Lower lobe of right lung (tissue), 2 donors: ENCODE results near the gene RGS11. TPM values are rescaled to one million over a fixed set of nuclear protein-coding genes. Genes with fewer than 3 reads are reported as not detected.

Experiments
- ATAC-seq, 2 donors: fragments of 200-7000 bp; cut with Tn5 transposase; one replicate each; pipeline ENCODE4 v1.9.1; 2020 to 2022; ENCODE audit warnings: mild to moderate bottlenecking in 2 of 2, moderate library complexity in 2 of 2
- DNase-seq: peaks from one replicate; pipeline ENCODE4 v3.0.0-alpha.2; 2020
- H3K27ac ChIP-seq: fragments of 200-600 bp; one replicate; pipeline ENCODE4 v1.8.0; 2022
- H3K27me3 ChIP-seq: fragments of 200-600 bp; one replicate; pipeline ENCODE4 v1.8.0; 2022; ENCODE audit warnings: low read depth
- H3K36me3 ChIP-seq: fragments of 200-600 bp; one replicate; pipeline ENCODE4 v1.8.0; 2022; ENCODE audit warnings: mild to moderate bottlenecking
- H3K4me1 ChIP-seq: fragments of 200-600 bp; one replicate; pipeline ENCODE4 v1.8.0; 2022
- H3K4me3 ChIP-seq: fragments of 200-600 bp; one replicate; pipeline ENCODE4 v1.8.0; 2022; ENCODE audit warnings: mild to moderate bottlenecking
- H3K9me3 ChIP-seq: fragments of 200-600 bp; one replicate; pipeline ENCODE4 v1.8.0; 2022
- intact Hi-C: fragments of 100-400 bp; cut with DNase I; formaldehyde crosslinking; loops from one replicate; pipeline ENCODE4 v1.11.0; 2022
- total RNA-seq: library from RNA; stranded (reverse); fragmentation: NEBNext Ultra II Directional; extraction: Animal tissue kit (Norgen Biotek cat#: 25700); gene quantifications from one replicate; pipeline ENCODE4 v1.2.1, GENCODE V29; 2021
- TF ChIP-seq, protein P1 (sequence below): fragments of 200-600 bp; IDR thresholded peaks from one replicate; pipeline ENCODE4 v1.8.0; 2022; ENCODE audit warnings: antibody characterized with exemption, mild to moderate bottlenecking
- donor health status: DM: no; HTN: yes; CAD: no; lungs with severe emphysema.

RGS11 gene
- total RNA-seq, 1 donor from 2014 or later = 8.2 TPM

DNA sequence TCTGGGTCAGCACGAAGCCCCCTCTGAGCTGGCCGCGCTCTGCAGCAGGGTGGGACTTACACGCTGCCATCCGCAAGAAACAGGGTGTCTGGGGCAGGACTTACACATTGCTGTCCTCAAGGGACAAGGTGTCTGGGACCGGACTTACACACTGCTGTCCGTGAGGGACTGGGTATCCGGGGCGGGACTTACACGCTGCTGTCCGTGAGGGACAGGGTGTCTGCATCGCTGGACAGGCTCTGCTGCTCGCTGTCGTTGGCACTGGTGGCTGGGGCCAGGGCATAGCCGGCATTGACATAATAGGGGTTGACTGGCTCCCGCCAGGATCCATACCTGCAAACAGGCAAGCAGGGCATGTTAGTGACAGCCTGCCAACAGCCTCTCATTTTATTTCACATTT, 38.6 kb upstream of the RGS11 start:
- Histone ChIP-seq H3K27me3 (no peaks in the 10 kb centered on the region), H3K27ac (no peak overlapping the region), H3K4me3 (no peak overlapping the region), H3K9me3 (no peaks in the 10 kb centered on the region), H3K4me1 (no peaks in the 10 kb centered on the region), H3K36me3 (peaks cover 57% of the 10 kb centered on the region)
- DNase-seq (no peak), ATAC-seq (no peak)
- intact Hi-C loops = no loop called here
- TF ChIP-seq, protein P1, sequence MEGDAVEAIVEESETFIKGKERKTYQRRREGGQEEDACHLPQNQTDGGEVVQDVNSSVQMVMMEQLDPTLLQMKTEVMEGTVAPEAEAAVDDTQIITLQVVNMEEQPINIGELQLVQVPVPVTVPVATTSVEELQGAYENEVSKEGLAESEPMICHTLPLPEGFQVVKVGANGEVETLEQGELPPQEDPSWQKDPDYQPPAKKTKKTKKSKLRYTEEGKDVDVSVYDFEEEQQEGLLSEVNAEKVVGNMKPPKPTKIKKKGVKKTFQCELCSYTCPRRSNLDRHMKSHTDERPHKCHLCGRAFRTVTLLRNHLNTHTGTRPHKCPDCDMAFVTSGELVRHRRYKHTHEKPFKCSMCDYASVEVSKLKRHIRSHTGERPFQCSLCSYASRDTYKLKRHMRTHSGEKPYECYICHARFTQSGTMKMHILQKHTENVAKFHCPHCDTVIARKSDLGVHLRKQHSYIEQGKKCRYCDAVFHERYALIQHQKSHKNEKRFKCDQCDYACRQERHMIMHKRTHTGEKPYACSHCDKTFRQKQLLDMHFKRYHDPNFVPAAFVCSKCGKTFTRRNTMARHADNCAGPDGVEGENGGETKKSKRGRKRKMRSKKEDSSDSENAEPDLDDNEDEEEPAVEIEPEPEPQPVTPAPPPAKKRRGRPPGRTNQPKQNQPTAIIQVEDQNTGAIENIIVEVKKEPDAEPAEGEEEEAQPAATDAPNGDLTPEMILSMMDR = no peak

DNA sequence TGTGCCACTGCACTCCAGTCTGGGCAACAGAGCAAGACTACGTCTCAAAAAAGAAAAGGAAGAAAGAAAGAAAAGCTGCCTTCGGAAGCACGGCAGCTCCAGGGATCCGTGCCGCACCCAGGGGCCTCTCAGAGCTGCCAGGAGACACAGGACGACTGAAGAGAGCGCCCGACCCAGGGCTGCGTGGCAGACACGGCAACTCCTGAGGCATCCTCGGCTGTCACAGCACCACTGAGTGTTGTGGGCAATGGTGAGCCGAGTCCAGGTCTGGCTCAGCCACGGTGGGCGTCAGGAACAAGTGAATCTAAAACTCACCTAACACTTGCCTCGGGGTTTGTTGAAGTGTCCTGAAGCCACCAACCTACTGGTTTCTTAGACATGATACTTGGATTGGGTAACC, 36.0 kb upstream of the RGS11 start:
- Histone ChIP-seq H3K27ac (no peak overlapping the region), H3K36me3 (peaks cover 69% of the 10 kb centered on the region), H3K9me3 (no peaks in the 10 kb centered on the region), H3K27me3 (no peaks in the 10 kb centered on the region), H3K4me1 (no peaks in the 10 kb centered on the region), H3K4me3 (no peak overlapping the region)
- intact Hi-C loops = no loop called here
- TF ChIP-seq, protein P1 = no peak
- DNase-seq = no peak
- ATAC-seq = no peak

GRCh38 chr16:309476-309875, 33.7 kb upstream of the RGS11 start:
- ATAC-seq (no peak), DNase-seq (no peak)
- no peaks in the 10 kb centered on the region for H3K9me3 ChIP-seq
- H3K27me3 ChIP-seq = no peaks in the 10 kb centered on the region
- peaks cover 79% of the 10 kb centered on the region for H3K36me3 ChIP-seq
- TF ChIP-seq, protein P1 = no peak
- no peak overlapping the region for H3K27ac ChIP-seq
- no peaks in the 10 kb centered on the region for H3K4me1 ChIP-seq
- H3K4me3 ChIP-seq = no peak overlapping the region
- intact Hi-C loops = no loop called here

DNA sequence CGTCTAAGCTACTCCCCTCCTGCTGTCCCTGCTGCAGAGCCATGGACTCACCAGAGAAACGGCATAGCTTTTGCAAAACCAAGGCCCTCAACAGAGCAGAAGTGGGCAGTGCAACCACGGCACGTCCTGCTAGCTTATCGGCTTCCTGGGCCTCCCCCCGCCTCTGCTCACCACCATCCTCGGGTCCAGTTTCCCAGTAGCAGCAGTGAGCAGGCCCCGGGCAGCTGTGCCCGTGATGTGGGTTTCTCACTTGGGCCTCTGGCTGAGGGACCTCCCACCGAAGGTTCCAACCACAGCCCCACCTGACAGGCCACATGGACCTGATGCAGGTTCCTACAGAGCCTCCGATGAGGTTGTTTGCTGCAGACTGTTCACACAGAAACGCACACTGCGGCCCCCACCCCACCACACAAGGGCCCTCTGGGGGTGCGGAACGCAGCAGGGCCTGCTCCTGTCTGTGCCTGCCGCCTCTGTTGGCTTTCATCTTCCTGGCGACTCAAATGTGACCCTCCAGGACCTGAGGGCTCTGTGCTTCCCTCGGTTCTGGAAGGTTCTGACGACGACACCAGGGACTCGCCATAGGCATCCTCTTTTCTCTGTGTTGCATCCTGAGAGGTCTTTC, 32.1 kb upstream of the RGS11 start:
- Histone ChIP-seq H3K27ac (no peak overlapping the region), H3K9me3 (no peaks in the 10 kb centered on the region), H3K4me3 (no peak overlapping the region), H3K36me3 (peaks cover 77% of the 10 kb centered on the region), H3K27me3 (no peaks in the 10 kb centered on the region), H3K4me1 (no peaks in the 10 kb centered on the region)
- intact Hi-C loops = no loop called here
- TF ChIP-seq, protein P1 = no peak
- no peak for ATAC-seq
- DNase-seq = no peak

GRCh38 chr16:306911-307370, 31.2 kb upstream of the RGS11 start:
- intact Hi-C loops = no loop called here
- no peak overlapping the region for H3K4me3 ChIP-seq
- DNase-seq (no peak), ATAC-seq (no peak)
- no peaks in the 10 kb centered on the region for H3K27me3 ChIP-seq
- TF ChIP-seq, protein P1 = no peak
- no peaks in the 10 kb centered on the region for H3K9me3 ChIP-seq
- peaks cover 77% of the 10 kb centered on the region for H3K36me3 ChIP-seq
- no peaks in the 10 kb centered on the region for H3K4me1 ChIP-seq
- H3K27ac ChIP-seq = no peak overlapping the region
